SK-N-SH treated with all-trans-retinoic acid at 6 μM for 48 hours (cell line): ENCODE measurements around the gene TPGS1.
A peak's percentile ranks its signal among the peaks of the same experiment; 100 is the strongest.

Experiments
- ATAC-seq: fragments of 200-7000 bp; cut with Tn5 transposase; 3 replicates; pipeline ENCODE4 v1.9.1; 2020; ENCODE audit warnings: mild to moderate bottlenecking, moderate library complexity
- ARNTL ChIP-seq: fragments of 450-650 bp; formaldehyde crosslinking; IDR thresholded peaks from 2 replicates; pipeline ENCODE4 v1.5.0; 2020; ENCODE audit warnings: low read depth, mild to moderate bottlenecking, moderate library complexity, borderline replicate concordance
- BACH2 ChIP-seq: fragments of 250-450 bp; sonication (Bioruptor Pico); IDR thresholded peaks from 2 replicates; pipeline ENCODE4 v1.9.0; 2021; ENCODE audit warnings: mild to moderate bottlenecking, borderline replicate concordance
- CREB5 ChIP-seq: fragments of 250-450 bp; sonication (Bioruptor Pico); IDR thresholded peaks from 2 replicates; pipeline ENCODE4 v1.5.1; 2020; ENCODE audit warnings: low read depth, mild to moderate bottlenecking, moderate library complexity
- CSDC2 ChIP-seq: fragments of 250-450 bp; sonication (Bioruptor Pico); IDR thresholded peaks from 2 replicates; pipeline ENCODE4 v1.5.0; 2020; ENCODE audit warnings: mild to moderate bottlenecking, moderate library complexity
- CSRNP3 ChIP-seq: fragments of 250-450 bp; sonication (Bioruptor Pico); IDR thresholded peaks from 2 replicates; pipeline ENCODE4 v1.5.1; 2021; ENCODE audit warnings: mild to moderate bottlenecking, moderate library complexity
- ESRRG ChIP-seq: fragments of 250-450 bp; sonication (Bioruptor Pico); IDR thresholded peaks from 2 replicates; pipeline ENCODE4 v1.6.1; 2021; ENCODE audit warnings: mild to moderate bottlenecking
- GLIS3 ChIP-seq: fragments of 250-450 bp; sonication (Bioruptor Pico); IDR thresholded peaks from 2 replicates; pipeline ENCODE4 v1.5.0; 2020; ENCODE audit warnings: mild to moderate bottlenecking, moderate library complexity
- OSR1 ChIP-seq: fragments of 250-450 bp; sonication (Bioruptor Pico); IDR thresholded peaks from 2 replicates; pipeline ENCODE4 v1.8.0; 2022; ENCODE audit warnings: moderate library complexity, mild to moderate bottlenecking, inconsistent platforms
- PATZ1 ChIP-seq: fragments of 250-450 bp; sonication (Bioruptor Pico); IDR thresholded peaks from 2 replicates; pipeline ENCODE4 v1.8.0; 2020; ENCODE audit warnings: mild to moderate bottlenecking, moderate library complexity, borderline replicate concordance
- PPARA ChIP-seq: fragments of 250-450 bp; sonication (Bioruptor Pico); IDR thresholded peaks from 2 replicates; pipeline ENCODE4 v1.5.0; 2020; ENCODE audit warnings: mild to moderate bottlenecking, borderline replicate concordance
- RARB ChIP-seq: fragments of 250-450 bp; sonication (Bioruptor Pico); IDR thresholded peaks from 2 replicates; pipeline ENCODE4 v1.8.0; 2021; ENCODE audit warnings: mild to moderate bottlenecking, moderate library complexity
- SNAI2 ChIP-seq: fragments of 250-450 bp; sonication (Bioruptor Pico); IDR thresholded peaks from 2 replicates; pipeline ENCODE4 v1.5.0; 2020; ENCODE audit warnings: mild to moderate bottlenecking, moderate library complexity
- TCF4 ChIP-seq: fragments of 250-450 bp; sonication (Bioruptor Pico); IDR thresholded peaks from 2 replicates; pipeline ENCODE4 v1.8.0; 2021; ENCODE audit warnings: mild to moderate bottlenecking, moderate library complexity, borderline replicate concordance
- TOX ChIP-seq: fragments of 250-450 bp; sonication (Bioruptor Pico); IDR thresholded peaks from 2 replicates; pipeline ENCODE4 v1.8.0; 2021; ENCODE audit warnings: mild to moderate bottlenecking, moderate library complexity, borderline replicate concordance
- TSHZ2 ChIP-seq: fragments of 250-450 bp; sonication (Bioruptor Pico); IDR thresholded peaks from 2 replicates; pipeline ENCODE4 v1.5.0; 2020; ENCODE audit warnings: mild to moderate bottlenecking, moderate library complexity
- ZFP3 ChIP-seq: fragments of 250-450 bp; sonication (Bioruptor Pico); IDR thresholded peaks from 2 replicates; pipeline ENCODE4 v1.5.0; 2020; ENCODE audit warnings: mild to moderate bottlenecking, moderate library complexity
- ZNF565 ChIP-seq: fragments of 450-650 bp; formaldehyde crosslinking; conservative IDR thresholded peaks from 2 replicates; pipeline ENCODE4 v1.5.0; 2020; ENCODE audit warnings: low read depth, mild to moderate bottlenecking, moderate library complexity
- ZNF70 ChIP-seq: fragments of 450-650 bp; formaldehyde crosslinking; IDR thresholded peaks from 2 replicates; pipeline ENCODE4 v1.5.0; 2020; ENCODE audit warnings: mild to moderate bottlenecking, moderate library complexity
- ZNF8 ChIP-seq: fragments of 450-650 bp; formaldehyde crosslinking; IDR thresholded peaks from 2 replicates; pipeline ENCODE4 v1.5.0; 2020; ENCODE audit warnings: mild to moderate bottlenecking, moderate library complexity

Gene TPGS1

GRCh38 chr19:531009-531752 is 23.9 kb downstream of the TPGS1 start:
- TF ChIP-seq CSDC2 (CRISPR knock-in tag) (no peak), PPARA (no peak), OSR1 (CRISPR knock-in tag) (no peak), ZFP3 (CRISPR knock-in tag) (no peak), ZNF8 (CRISPR knock-in tag) (no peak), SNAI2 (no peak)
- peak; percentile 71 for ATAC-seq

GRCh38 chr19:531753-532560 is 24.7 kb downstream of the TPGS1 start, which contains the start of gene CDC34:
CDC34 (plus strand) TSS chr19:531760; CDS start chr19:531932, 172 bp downstream.
- peak; percentile 23 for ATAC-seq

More at GRCh38 chr19:531753-532560, 24.7 kb downstream of the TPGS1 start, which contains the start of gene CDC34:
- TF ChIP-seq TOX (CRISPR knock-in tag) = no peak
- no peak for TF ChIP-seq ESRRG (CRISPR knock-in tag)
- TF ChIP-seq GLIS3 (CRISPR knock-in tag) = no peak
- TF ChIP-seq CSRNP3 (CRISPR knock-in tag) = no peak
- TF ChIP-seq RARB (CRISPR knock-in tag) = no peak
- TF ChIP-seq PPARA = no peak
- no peak for TF ChIP-seq CREB5
- TF ChIP-seq ZNF565 (CRISPR knock-in tag) = no peak
- no peak for TF ChIP-seq PATZ1
- TF ChIP-seq BACH2 (CRISPR knock-in tag) = no peak
- no peak for TF ChIP-seq TSHZ2 (CRISPR knock-in tag)
- TF ChIP-seq TCF4 (CRISPR knock-in tag) = no peak
- no peak for TF ChIP-seq ARNTL (CRISPR knock-in tag)
- no peak for TF ChIP-seq ZNF8 (CRISPR knock-in tag)
- TF ChIP-seq CSDC2 (CRISPR knock-in tag) = no peak
- TF ChIP-seq OSR1 (CRISPR knock-in tag) = no peak
- TF ChIP-seq ZNF70 (CRISPR knock-in tag) = no peak
- TF ChIP-seq ZFP3 (CRISPR knock-in tag) = no peak
- TF ChIP-seq, all 23 proteins: peak for 0
